Liver (tissue), 2 donors: Measurements from ENCODE around the gene SEPHS2.
A peak's percentile ranks its signal among the peaks of the same experiment; 100 is the strongest.

ENCODE experiments used
- CTCF ChIP-seq: fragments of 150-350 bp; IDR thresholded peaks from 2 replicates; pipeline ENCODE4 v1.5.1; 2017; ENCODE audit warnings: improper control_type of control experiment, low read depth, low read length; ENCODE audit not compliant: missing input control
- MAX ChIP-seq: IDR thresholded peaks from 2 replicates; pipeline ENCODE4 v1.6.1; 2016; ENCODE audit warnings: antibody characterized with exemption
- REST ChIP-seq: IDR thresholded peaks from 2 replicates; pipeline ENCODE4 v1.6.1; 2016; ENCODE audit warnings: antibody characterized with exemption, mild to moderate bottlenecking
- YY1 ChIP-seq: IDR thresholded peaks from 2 replicates; pipeline ENCODE4 v1.6.1; 2016; ENCODE audit warnings: antibody characterized with exemption, mild to moderate bottlenecking
- donor health status: healthy.

GRCh38 chr16:30444231-30445148 lies 1.2 kb downstream of the SEPHS2 start:
- TF ChIP-seq REST (no peak), CTCF (no peak), MAX (no peak), YY1 (peak; percentile 97)
